ENCODE data around the gene IL4. TPM values are rescaled to one million over a fixed set of nuclear protein-coding genes. Genes with fewer than 3 reads are reported as not detected.
"Not testable (repeated sequence)": the region's sequence is repeated elsewhere in the genome, so short reads cannot be mapped to it uniquely, and the experiment has no call there.

Gene IL4
- total RNA-seq, 1 experiment from 2014 or later, result not detected

GRCh38 chr5:132629230-132629944 is 44.4 kb upstream of the IL4 start:
- CTCF ChIA-PET, result interaction anchor here (0.6 kb wide), 1 partner anchor 255 kb away, joined by 3 read pairs; no protein-coding TSS in a partner anchor
- H3K36me3 ChIP-seq (ENCODE audit: low read depth), result no peaks in the 10 kb centered on the region
- no peaks in the 10 kb centered on the region for H3K9me2 ChIP-seq (ENCODE audit: insufficient read depth)
- no peak for DNase-seq
- peaks cover 1% of the 10 kb centered on the region; the same call in 1 of the 2 replicates for H4K20me1 ChIP-seq (ENCODE audit: insufficient read depth)
- POLR2A ChIA-PET (ENCODE audit: unreplicated experiment), result interaction anchor here (0.6 kb wide), 1 partner anchor 22 kb away, joined by 5 read pairs; no protein-coding TSS in a partner anchor
- no peak for TF ChIP-seq EZH2 (IDR thresholded peaks at IDR 0.05; ENCODE audit: low read depth)
- TF ChIP-seq CTCF (conservative IDR thresholded peaks at IDR 0.05), result no peak
- no TSS peak for BruUV-seq (replicated peaks)
- no peaks in the 10 kb centered on the region for H3K27me3 ChIP-seq (ENCODE audit: insufficient read depth, low read depth)
- H3K9me3 ChIP-seq (ENCODE audit: insufficient read depth, low read depth), result no peaks in the 10 kb centered on the region
- H3K27ac ChIP-seq, result no peak overlapping the region
- no peak overlapping the region for H3K4me2 ChIP-seq
- no peaks in the 10 kb centered on the region for H3K4me1 ChIP-seq (replicated peaks; ENCODE audit: insufficient read depth)
- intact Hi-C loops (cut with micrococcal nuclease; ENCODE audit: unreplicated experiment), result loop anchor here (10.0 kb wide), 1 partner anchor 75 kb away; no protein-coding TSS in a partner anchor
- H3F3A ChIP-seq (ENCODE audit: insufficient read depth, low read depth), result no peaks in the 10 kb centered on the region
- no peak overlapping the region for H2AFZ ChIP-seq
- no peaks in the 10 kb centered on the region for H3K79me2 ChIP-seq (ENCODE audit: low read depth)
- H3K4me3 ChIP-seq, result no peak overlapping the region

GRCh38 chr5:132633587-132633986 is 40.2 kb upstream of the IL4 start:
- POLR2A ChIA-PET (ENCODE audit: unreplicated experiment); H3K79me2 ChIP-seq (ENCODE audit: low read depth); H3K4me3 ChIP-seq; H3K4me2 ChIP-seq; H4K20me1 ChIP-seq (ENCODE audit: insufficient read depth); H3K9me2 ChIP-seq (ENCODE audit: insufficient read depth); H3K4me1 ChIP-seq (replicated peaks; ENCODE audit: insufficient read depth); H3K9me3 ChIP-seq (ENCODE audit: insufficient read depth, low read depth); intact Hi-C loops (cut with micrococcal nuclease; ENCODE audit: unreplicated experiment); DNase-seq; H3K36me3 ChIP-seq (ENCODE audit: low read depth); CTCF ChIA-PET; H3F3A ChIP-seq (ENCODE audit: insufficient read depth, low read depth); H3K27ac ChIP-seq; BruUV-seq (replicated peaks); H3K27me3 ChIP-seq (ENCODE audit: insufficient read depth, low read depth); H2AFZ ChIP-seq: not testable (repeated sequence)

- CTCF ChIA-PET, result no interaction called here
- Histone ChIP-seq H3K4me2 (no peak overlapping the region), H3K27ac (no peak overlapping the region), H3K27me3 (ENCODE audit: insufficient read depth, low read depth) (no peaks in the 10 kb centered on the region), H2AFZ (no peak overlapping the region), H4K20me1 (ENCODE audit: insufficient read depth) (no peaks in the 10 kb centered on the region), H3K36me3 (ENCODE audit: low read depth) (peaks cover 8% of the 10 kb centered on the region; the same call in 1 of the 2 replicates), H3K79me2 (ENCODE audit: low read depth) (no peaks in the 10 kb centered on the region), H3K4me3 (no peak overlapping the region), H3K9me2 (ENCODE audit: insufficient read depth) (no peaks in the 10 kb centered on the region), H3K9me3 (ENCODE audit: insufficient read depth, low read depth) (no peaks in the 10 kb centered on the region), H3K4me1 (replicated peaks; ENCODE audit: insufficient read depth) (no peaks in the 10 kb centered on the region), H3F3A (ENCODE audit: insufficient read depth, low read depth) (no peaks in the 10 kb centered on the region)
- DNase-seq, result no peak
- TF ChIP-seq CTCF (conservative IDR thresholded peaks at IDR 0.05) (no peak), EZH2 (IDR thresholded peaks at IDR 0.05; ENCODE audit: low read depth) (no peak)
- intact Hi-C loops (cut with micrococcal nuclease; ENCODE audit: unreplicated experiment), result no loop called here
- no TSS peak for BruUV-seq (replicated peaks)
- POLR2A ChIA-PET (ENCODE audit: unreplicated experiment), result no interaction called here
Observed at GRCh38 chr5:132635873-132636272, 37.9 kb upstream of the IL4 start.

- BruUV-seq (replicated peaks), result no TSS peak
Observed at GRCh38 chr5:132637241-132637640, 36.5 kb upstream of the IL4 start.

More at GRCh38 chr5:132637241-132637640, 36.5 kb upstream of the IL4 start:
- H3K4me3 ChIP-seq, result no peak overlapping the region
- DNase-seq, result no peak
- H3K27me3 ChIP-seq (ENCODE audit: insufficient read depth, low read depth), result no peaks in the 10 kb centered on the region
- H2AFZ ChIP-seq, result no peak overlapping the region
- ChIA-PET CTCF (no interaction called here), POLR2A (ENCODE audit: unreplicated experiment) (no interaction called here)
- no peaks in the 10 kb centered on the region for H3K4me1 ChIP-seq (replicated peaks; ENCODE audit: insufficient read depth)
- H3K36me3 ChIP-seq (ENCODE audit: low read depth), result peaks cover 12% of the 10 kb centered on the region
- H3K9me3 ChIP-seq (ENCODE audit: insufficient read depth, low read depth), result no peaks in the 10 kb centered on the region
- H3K79me2 ChIP-seq (ENCODE audit: low read depth), result no peaks in the 10 kb centered on the region
- H3K4me2 ChIP-seq, result no peak overlapping the region
- H3K27ac ChIP-seq, result no peak overlapping the region
- no peak for TF ChIP-seq CTCF (conservative IDR thresholded peaks at IDR 0.05)
- TF ChIP-seq EZH2 (IDR thresholded peaks at IDR 0.05; ENCODE audit: low read depth), result no peak
- no peaks in the 10 kb centered on the region for H4K20me1 ChIP-seq (ENCODE audit: insufficient read depth)
- no peaks in the 10 kb centered on the region for H3F3A ChIP-seq (ENCODE audit: insufficient read depth, low read depth)
- no peaks in the 10 kb centered on the region for H3K9me2 ChIP-seq (ENCODE audit: insufficient read depth)
- intact Hi-C loops (cut with micrococcal nuclease; ENCODE audit: unreplicated experiment), result no loop called here

Measured in PC-9 (cell line).